Measurements from ENCODE around the gene FBXL12.

Gene FBXL12

GRCh38 chr19:9838324-9838723 is 19.4 kb upstream of the FBXL12 start:
- DNase-seq (ENCODE audit: low read depth) = no peak
- no peak overlapping the region for H3K4me3 ChIP-seq (ENCODE audit: control insufficient read depth, low read depth, low read length)
- no peak for TF ChIP-seq CTCF (conservative IDR thresholded peaks at IDR 0.05; ENCODE audit: control insufficient read depth, insufficient read depth, low read depth, low read length)

GRCh38 chr19:9836021-9836420 is 17.1 kb upstream of the FBXL12 start:
- H3K4me3 ChIP-seq (ENCODE audit: control insufficient read depth, low read depth, low read length) = peak overlapping the region; percentile 81
- peak; percentile 52 for DNase-seq (ENCODE audit: low read depth)
- no peak for TF ChIP-seq CTCF (conservative IDR thresholded peaks at IDR 0.05; ENCODE audit: control insufficient read depth, insufficient read depth, low read depth, low read length)

- H3K4me3 ChIP-seq (ENCODE audit: control insufficient read depth, low read depth, low read length) = peak overlapping the region; percentile 81
- no peak for TF ChIP-seq CTCF (conservative IDR thresholded peaks at IDR 0.05; ENCODE audit: control insufficient read depth, insufficient read depth, low read depth, low read length)
- no peak for DNase-seq (ENCODE audit: low read depth)
Observed at GRCh38 chr19:9835507-9835949, 16.6 kb upstream of the FBXL12 start.

GRCh38 chr19:9834726-9835506 is 16.0 kb upstream of the FBXL12 start, which contains the start of gene PIN1:
PIN1 (plus strand) TSS chr19:9835318; CDS start chr19:9835345, 27 bp downstream.
- peak; percentile 97 for DNase-seq (ENCODE audit: low read depth)
- TF ChIP-seq CTCF (conservative IDR thresholded peaks at IDR 0.05; ENCODE audit: control insufficient read depth, insufficient read depth, low read depth, low read length) = no peak
- H3K4me3 ChIP-seq (ENCODE audit: control insufficient read depth, low read depth, low read length) = peak within 1 kb of the TSS; percentile 84

- DNase-seq (ENCODE audit: low read depth) = no peak
- peak overlapping the region; percentile 84 for H3K4me3 ChIP-seq (ENCODE audit: control insufficient read depth, low read depth, low read length)
- no peak for TF ChIP-seq CTCF (conservative IDR thresholded peaks at IDR 0.05; ENCODE audit: control insufficient read depth, insufficient read depth, low read depth, low read length)
Observed at GRCh38 chr19:9834307-9834725, 15.4 kb upstream of the FBXL12 start.

- H3K4me3 ChIP-seq (ENCODE audit: control insufficient read depth, low read depth, low read length) = peak overlapping the region; percentile 93
- no peak for DNase-seq (ENCODE audit: low read depth)
- TF ChIP-seq CTCF (conservative IDR thresholded peaks at IDR 0.05; ENCODE audit: control insufficient read depth, insufficient read depth, low read depth, low read length) = no peak
Observed at GRCh38 chr19:9828551-9829063, 9.7 kb upstream of the FBXL12 start.
